ENCODE data around the gene GAB1. TPM values are rescaled to one million over a fixed set of nuclear protein-coding genes. Genes with fewer than 3 reads are reported as not detected.

Gene GAB1
- total RNA-seq, 1 experiment from 2014 or later, result 15.3 TPM

GRCh38 chr4:143488687-143489086 is 152.0 kb downstream of the GAB1 start:
- Histone ChIP-seq H4K8ac (replicated peaks; ENCODE audit: insufficient read length, low read depth, low read length) (no peak overlapping the region), H3K18ac (ENCODE audit: insufficient read length, low read depth, low read length) (no peak overlapping the region), H3K27me3 (ENCODE audit: insufficient read depth, low read length) (no peaks in the 10 kb centered on the region), H3K4me2 (ENCODE audit: insufficient read depth, insufficient read length, low read length) (no peak overlapping the region), H3K9me3 (ENCODE audit: control insufficient read depth, low read depth, low read length) (no peaks in the 10 kb centered on the region), H3K56ac (ENCODE audit: insufficient read length, low read depth, low read length) (no peak overlapping the region), H4K91ac (ENCODE audit: insufficient read length, low read depth, low read length) (no peak overlapping the region), H3K27ac (ENCODE audit: insufficient read length, low read depth, low read length) (no peak overlapping the region), H4K20me1 (ENCODE audit: control insufficient read depth, insufficient read depth, insufficient read length) (no peaks in the 10 kb centered on the region), H3K4ac (ENCODE audit: low read depth, low read length) (no peak overlapping the region), H3T11ph (ENCODE audit: low read length) (no peak overlapping the region), H2BK5ac (ENCODE audit: insufficient read length, low read length) (no peak overlapping the region), H3K79me2 (ENCODE audit: insufficient read depth, low read length) (no peaks in the 10 kb centered on the region), H2AK5ac (ENCODE audit: insufficient read length, low read length) (no peak overlapping the region), H2AFZ (ENCODE audit: low read length) (no peak overlapping the region), H3K4me1 (ENCODE audit: insufficient read depth, low read length) (no peaks in the 10 kb centered on the region), H2BK120ac (ENCODE audit: low read depth, low read length, poor library complexity, severe bottlenecking) (no peak overlapping the region), H4K5ac (ENCODE audit: insufficient read length, low read depth, low read length) (no peak overlapping the region), H2BK12ac (ENCODE audit: insufficient read length, low read depth, low read length) (no peak overlapping the region), H3K23me2 (ENCODE audit: insufficient read length, low read depth, low read length, poor library complexity, severe bottlenecking) (no peaks in the 10 kb centered on the region), H2BK20ac (ENCODE audit: low read depth, low read length, poor library complexity, severe bottlenecking) (no peak overlapping the region), H3K23ac (ENCODE audit: insufficient read length, low read depth, low read length) (no peak overlapping the region), H3K79me1 (ENCODE audit: insufficient read depth, low read depth, low read length, poor library complexity, severe bottlenecking) (no peaks in the 10 kb centered on the region), H3K14ac (ENCODE audit: insufficient read depth, low read length) (no peak overlapping the region), H3K9ac (ENCODE audit: extremely low read depth, insufficient read length, low read length) (no peak overlapping the region), H2BK15ac (ENCODE audit: low read depth, low read length) (no peak overlapping the region)
- Mint-ChIP-seq H3K9me3 (no peaks in the 10 kb centered on the region), H3K36me3 (ENCODE audit: insufficient read depth in 1 of 3, low read depth in 3 of 3) (no peaks in the 10 kb centered on the region), H3K27me3 (ENCODE audit: low read depth) (no peaks in the 10 kb centered on the region), H3K4me3 (no peak overlapping the region), H3K27ac (no peak overlapping the region), H3K4me1 (no peaks in the 10 kb centered on the region)
- no peak for DNase-seq
- no peak for TF ChIP-seq CTCF (conservative IDR thresholded peaks at IDR 0.05)
- no CpG with 5 or more reads among the region's 3 CpGs for WGBS (ENCODE audit: extremely low coverage, insufficient read length, low lambda C conversion rate)
